ENCODE results near the gene KANSL3. TPM values are rescaled to one million over a fixed set of nuclear protein-coding genes. Genes with fewer than 3 reads are reported as not detected.
A peak's percentile ranks its signal among the peaks of the same experiment; 100 is the strongest.

The KANSL3 gene
- total and polyA plus RNA-seq, 9 of the 15 experiments (the other 6 are each of a cell fraction or from before 2014, with no cell fraction given), result 11.3 to 43.7 (median 27.9) TPM

DNA sequence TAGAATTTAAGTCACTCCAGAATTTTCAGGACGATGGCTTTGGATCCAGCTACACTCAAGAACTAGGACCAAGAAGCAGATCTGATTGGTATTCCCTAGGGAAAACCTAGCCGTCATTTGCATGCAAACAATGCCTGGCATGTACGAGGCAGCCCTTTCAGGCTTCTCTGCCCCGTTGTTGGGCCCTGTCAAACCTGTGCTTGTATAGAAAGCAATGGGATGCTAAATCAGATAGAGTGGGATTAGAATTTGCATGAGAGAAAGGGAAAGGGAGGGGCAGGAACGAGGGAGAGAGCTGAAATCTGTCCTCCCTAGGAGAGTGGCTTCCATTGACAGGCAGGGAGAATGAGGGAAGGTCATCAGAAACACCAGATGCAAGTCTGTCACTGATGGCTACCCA is 73.0 kb downstream of the KANSL3 start (continued):
- TF ChIP-seq TOE1 (IDR thresholded peaks at IDR 0.05; ENCODE audit: borderline replicate concordance) (no peak), TOE1 (CRISPR knock-in tag; IDR thresholded peaks at IDR 0.05; ENCODE audit: borderline replicate concordance, low read depth) (no peak), RNF2 (IDR thresholded peaks at IDR 0.05) (no peak), RBM22 (IDR thresholded peaks at IDR 0.05; ENCODE audit: low read depth, low read length, poor library complexity, severe bottlenecking) (no peak), NR2F6 (CRISPR knock-in tag; IDR thresholded peaks at IDR 0.05) (no peak), ELF2 (CRISPR knock-in tag; IDR thresholded peaks at IDR 0.05) (no peak), NFYB (IDR thresholded peaks at IDR 0.05; ENCODE audit: extremely low read depth, insufficient read length) (no peak), SAFB (IDR thresholded peaks at IDR 0.05; ENCODE audit: borderline replicate concordance, low read depth, low read length) (no peak)

GRCh38 chr2:96564563-96564962 is 73.5 kb downstream of the KANSL3 start:
- DNase-seq (ENCODE audit: extremely low read depth in 1 of 4, low spot score in 3 of 4) (peak in 1 of 4 experiments; percentile 37), FAIRE-seq (no peak), ATAC-seq (no peak; the same call in 2 of the 3 replicates)
- H2AFZ ChIP-seq (ENCODE audit: low read depth, low read length), result no peak overlapping the region
- peaks cover 2 to 13% of the 10 kb centered on the region in 2 experiments; a peak in 1 of 5 replicates for H3K27me3 ChIP-seq (ENCODE audit: control insufficient read depth in 2 of 2, insufficient read depth in 2 of 2, low read length in 2 of 2)
- no peak overlapping the region for H3K9ac ChIP-seq (ENCODE audit: insufficient read depth in 1 of 2, low read depth in 2 of 2, low read length in 2 of 2)
- in situ Hi-C loops (cut with MboI) (loop anchor here (25.0 kb wide), 1 partner anchor 398 kb away; no protein-coding TSS in a partner anchor), intact Hi-C loops (cut with micrococcal nuclease) (no loop called here)
- no peaks in the 10 kb centered on the region for H3K36me3 ChIP-seq (ENCODE audit: control insufficient read depth, insufficient read depth, low read length)
- POLR2A ChIA-PET, result interaction anchor here (0.5 to 0.6 kb wide), 3 partner anchors 69 to 204 kb away, joined by 3 to 4 read pairs (median 4); partner anchors contain the start of gene CNNM4
- H3K27ac ChIP-seq (ENCODE audit: extremely low read depth, low read depth, low read length), result no peak overlapping the region
- no peak overlapping the region for H3K4me2 ChIP-seq (ENCODE audit: insufficient read depth, low read length)
- H4K20me1 ChIP-seq (replicated peaks; ENCODE audit: control insufficient read depth, insufficient read depth, low read length), result no peaks in the 10 kb centered on the region
- WGBS (ENCODE audit: insufficient coverage, low coverage, missing lambda C conversion rate), result 2% methylated on average over 3 of the region's 3 CpGs
- CTCF ChIA-PET (ENCODE audit: low intra/inter-chr PET ratio), result no interaction called here
- no peaks in the 10 kb centered on the region for H3K9me1 ChIP-seq (ENCODE audit: control insufficient read depth, insufficient read depth, low read length)
- H3K9me3 ChIP-seq (replicated peaks; ENCODE audit: control insufficient read depth, insufficient read depth, low read depth, low read length), result no peaks in the 10 kb centered on the region
- no peaks in the 10 kb centered on the region for H3K79me2 ChIP-seq (ENCODE audit: control insufficient read depth, insufficient read depth, low read length)
- H3K4me1 ChIP-seq (replicated peaks in 1 of 2; ENCODE audit: control insufficient read depth in 2 of 2, insufficient read depth in 2 of 2, low read length in 2 of 2), result no peaks in the 10 kb centered on the region
- H3K4me3 ChIP-seq, result no peak overlapping the region
- BruUV-seq (replicated peaks), result no TSS peak
- TF ChIP-seq RBM17 (IDR thresholded peaks at IDR 0.05; ENCODE audit: borderline replicate concordance, low read depth, low read length) (no peak), NR1H2 (CRISPR knock-in tag; IDR thresholded peaks at IDR 0.05) (no peak), NR2C2 (CRISPR knock-in tag; IDR thresholded peaks at IDR 0.05) (no peak), NR2C2 (tag; IDR thresholded peaks at IDR 0.05) (no peak), ZNF124 (CRISPR knock-in tag; IDR thresholded peaks at IDR 0.05) (no peak), TFAM (CRISPR knock-in tag; conservative IDR thresholded peaks at IDR 0.05) (no peak), ZFP36 (IDR thresholded peaks at IDR 0.05; ENCODE audit: low read depth, low read length, partially characterized antibody) (no peak), RFX1 (IDR thresholded peaks at IDR 0.05) (no peak), ILK (tag; IDR thresholded peaks at IDR 0.05; ENCODE audit: borderline replicate concordance, low read depth) (no peak)

Measured in K562 (cell line).